SK-N-SH treated with all-trans-retinoic acid at 6 μM for 48 hours (cell line): ENCODE measurements around the gene MREG.

Source experiments
- ARNTL ChIP-seq: fragments of 450-650 bp; formaldehyde crosslinking; IDR thresholded peaks from 2 replicates; pipeline ENCODE4 v1.5.0; 2020; ENCODE audit warnings: low read depth, mild to moderate bottlenecking, moderate library complexity, borderline replicate concordance
- CREB5 ChIP-seq: fragments of 250-450 bp; sonication (Bioruptor Pico); IDR thresholded peaks from 2 replicates; pipeline ENCODE4 v1.5.1; 2020; ENCODE audit warnings: low read depth, mild to moderate bottlenecking, moderate library complexity
- GLIS3 ChIP-seq: fragments of 250-450 bp; sonication (Bioruptor Pico); IDR thresholded peaks from 2 replicates; pipeline ENCODE4 v1.5.0; 2020; ENCODE audit warnings: mild to moderate bottlenecking, moderate library complexity
- PATZ1 ChIP-seq: fragments of 250-450 bp; sonication (Bioruptor Pico); IDR thresholded peaks from 2 replicates; pipeline ENCODE4 v1.8.0; 2020; ENCODE audit warnings: mild to moderate bottlenecking, moderate library complexity, borderline replicate concordance
- PPARA ChIP-seq: fragments of 250-450 bp; sonication (Bioruptor Pico); IDR thresholded peaks from 2 replicates; pipeline ENCODE4 v1.5.0; 2020; ENCODE audit warnings: mild to moderate bottlenecking, borderline replicate concordance
- RARB ChIP-seq: fragments of 250-450 bp; sonication (Bioruptor Pico); IDR thresholded peaks from 2 replicates; pipeline ENCODE4 v1.8.0; 2021; ENCODE audit warnings: mild to moderate bottlenecking, moderate library complexity
- SNAI2 ChIP-seq: fragments of 250-450 bp; sonication (Bioruptor Pico); IDR thresholded peaks from 2 replicates; pipeline ENCODE4 v1.5.0; 2020; ENCODE audit warnings: mild to moderate bottlenecking, moderate library complexity
- TCF4 ChIP-seq: fragments of 250-450 bp; sonication (Bioruptor Pico); IDR thresholded peaks from 2 replicates; pipeline ENCODE4 v1.8.0; 2021; ENCODE audit warnings: mild to moderate bottlenecking, moderate library complexity, borderline replicate concordance
- TOX ChIP-seq: fragments of 250-450 bp; sonication (Bioruptor Pico); IDR thresholded peaks from 2 replicates; pipeline ENCODE4 v1.8.0; 2021; ENCODE audit warnings: mild to moderate bottlenecking, moderate library complexity, borderline replicate concordance
- ZFP3 ChIP-seq: fragments of 250-450 bp; sonication (Bioruptor Pico); IDR thresholded peaks from 2 replicates; pipeline ENCODE4 v1.5.0; 2020; ENCODE audit warnings: mild to moderate bottlenecking, moderate library complexity
- ZFP30 ChIP-seq: fragments of 450-650 bp; formaldehyde crosslinking; IDR thresholded peaks from 2 replicates; pipeline ENCODE4 v1.5.0; 2022; ENCODE audit warnings: mild to moderate bottlenecking, moderate library complexity
- ZNF565 ChIP-seq: fragments of 450-650 bp; formaldehyde crosslinking; conservative IDR thresholded peaks from 2 replicates; pipeline ENCODE4 v1.5.0; 2020; ENCODE audit warnings: low read depth, mild to moderate bottlenecking, moderate library complexity
- ZNF8 ChIP-seq: fragments of 450-650 bp; formaldehyde crosslinking; IDR thresholded peaks from 2 replicates; pipeline ENCODE4 v1.5.0; 2020; ENCODE audit warnings: mild to moderate bottlenecking, moderate library complexity

GRCh38 chr2:215946586-215946985, 66.8 kb downstream of the MREG start:
- TF ChIP-seq ZFP3 (CRISPR knock-in tag) (no peak), PATZ1 (CRISPR knock-in tag) (no peak), RARB (CRISPR knock-in tag) (no peak), ZNF565 (CRISPR knock-in tag) (no peak), SNAI2 (CRISPR knock-in tag) (no peak), ARNTL (CRISPR knock-in tag) (no peak), ZFP30 (CRISPR knock-in tag) (no peak), CREB5 (CRISPR knock-in tag) (no peak), TOX (CRISPR knock-in tag) (no peak), PPARA (CRISPR knock-in tag) (no peak), GLIS3 (CRISPR knock-in tag) (no peak), ZNF8 (no peak), TCF4 (no peak)
